PC-9 (cell line): ENCODE measurements around the gene YIPF6. TPM values are rescaled to one million over a fixed set of nuclear protein-coding genes. Genes with fewer than 3 reads are reported as not detected.

Experiments used
- BruUV-seq: library from RNA; stranded (reverse); fragments of 400-500 nt; replicated peaks from 2 replicates; lab custom pipeline; 2021; lab: Mats Ljungman, UMichigan
- CTCF ChIA-PET: fragments of 300-600 bp; sonication (Branson Sonifier 250); formaldehyde crosslinking; loops from one replicate; lab custom pipeline; 2022; ENCODE audit warnings: antibody characterized with exemption; lab: Charles Lee
- POLR2A ChIA-PET: fragments of 300-600 bp; sonication (Branson Sonifier 250); formaldehyde crosslinking; loops from one replicate; lab custom pipeline; 2022; ENCODE audit warnings: antibody characterized with exemption; ENCODE audit not compliant: unreplicated experiment; lab: Charles Lee
- DNase-seq, 2 experiments: peaks; one replicate each; pipeline versions ENCODE4 v3.0.0 to v3.0.0-alpha.2; 2015 to 2022; ENCODE audit warnings: mixed read lengths in 1 of 2
- H2AFZ ChIP-seq: fragments of 200-600 bp; sonication (generic); 2 replicates; pipeline ENCODE4 v1.8.1; 2017; ENCODE audit warnings: antibody characterized with exemption
- H3F3A ChIP-seq: fragments of 200-600 bp; sonication (generic); 2 replicates; pipeline ENCODE4 v1.8.1; 2017; ENCODE audit warnings: antibody characterized with exemption, mild to moderate bottlenecking, low read depth; ENCODE audit not compliant: insufficient read depth
- H3K27ac ChIP-seq: fragments of 200-600 bp; sonication (generic); 2 replicates; pipeline ENCODE4 v1.6.1; 2016; ENCODE audit warnings: mixed run types
- H3K27me3 ChIP-seq: fragments of 200-600 bp; sonication (generic); 2 replicates; pipeline ENCODE4 v1.6.1; 2016; ENCODE audit warnings: low read depth, mixed run types; ENCODE audit not compliant: insufficient read depth
- H3K36me3 ChIP-seq: fragments of 200-600 bp; sonication (generic); 2 replicates; pipeline ENCODE4 v1.6.1; 2016; ENCODE audit warnings: low read depth, mixed run types
- H3K4me1 ChIP-seq: fragments of 200-600 bp; sonication (generic); replicated peaks from 2 replicates; pipeline ENCODE4 v1.6.1; 2016; ENCODE audit warnings: mixed run types; ENCODE audit not compliant: insufficient read depth
- H3K4me2 ChIP-seq: fragments of 200-600 bp; sonication (generic); 2 replicates; pipeline ENCODE4 v1.6.1; 2017; ENCODE audit warnings: mixed run types
- H3K4me3 ChIP-seq: fragments of 200-600 bp; sonication (generic); 2 replicates; pipeline ENCODE4 v1.6.1; 2016; ENCODE audit warnings: mixed run types
- H3K79me2 ChIP-seq: fragments of 200-600 bp; sonication (generic); 2 replicates; pipeline ENCODE4 v1.6.1; 2017; ENCODE audit warnings: low read depth, mixed run types
- H3K9me2 ChIP-seq: fragments of 200-600 bp; sonication (generic); 2 replicates; pipeline ENCODE4 v1.8.1; 2017; ENCODE audit warnings: mild to moderate bottlenecking; ENCODE audit not compliant: insufficient read depth
- H3K9me3 ChIP-seq: fragments of 200-600 bp; sonication (generic); 2 replicates; pipeline ENCODE4 v1.8.1; 2016; ENCODE audit warnings: low read depth; ENCODE audit not compliant: insufficient read depth
- H4K20me1 ChIP-seq: fragments of 200-600 bp; sonication (generic); 2 replicates; pipeline ENCODE4 v1.8.1; 2017; ENCODE audit not compliant: insufficient read depth
- CTCF ChIP-seq: fragments of 200-600 bp; sonication (generic); conservative IDR thresholded peaks from 2 replicates; pipeline ENCODE4 v1.6.1; 2017; ENCODE audit warnings: mixed run types, antibody characterized with exemption, mild to moderate bottlenecking, moderate library complexity
- EZH2 ChIP-seq: fragments of 200-600 bp; sonication (generic); IDR thresholded peaks from 2 replicates; pipeline ENCODE4 v1.8.0; 2017; ENCODE audit warnings: antibody characterized with exemption, low read depth
- intact Hi-C: fragments of 100-400 bp; cut with micrococcal nuclease; formaldehyde crosslinking; loops from one replicate; pipeline ENCODE4 v1.10.0; 2022; ENCODE audit not compliant: unreplicated experiment
- total RNA-seq: library from RNA; stranded (reverse); gene quantifications from 2 replicates; pipeline ENCODE4 v1.2.3, GENCODE V29; 2021

YIPF6 gene
- total RNA-seq, 1 experiment from 2014 or later = 49.1 TPM

GRCh38 chrX:68487254-68487653, 11.6 kb upstream of the YIPF6 start:
- H3K27me3 ChIP-seq = no peaks in the 10 kb centered on the region
- H3K4me2 ChIP-seq = no peak overlapping the region
- intact Hi-C loops = no loop called here
- H3K27ac ChIP-seq = no peak overlapping the region
- H3K9me3 ChIP-seq = no peaks in the 10 kb centered on the region
- H3F3A ChIP-seq = no peaks in the 10 kb centered on the region
- no peaks in the 10 kb centered on the region for H3K4me1 ChIP-seq
- BruUV-seq = no TSS peak
- H4K20me1 ChIP-seq = no peaks in the 10 kb centered on the region
- POLR2A ChIA-PET = interaction anchor here (0.6 kb wide), 1 partner anchor 71 kb away, joined by 3 read pairs; no protein-coding TSS in a partner anchor
- no peak overlapping the region for H3K4me3 ChIP-seq
- no peaks in the 10 kb centered on the region for H3K36me3 ChIP-seq
- no peak for DNase-seq
- TF ChIP-seq CTCF = no peak
- TF ChIP-seq EZH2 = no peak
- no peak overlapping the region for H2AFZ ChIP-seq
- H3K79me2 ChIP-seq = no peaks in the 10 kb centered on the region
- CTCF ChIA-PET = no interaction called here
- H3K9me2 ChIP-seq = no peaks in the 10 kb centered on the region

GRCh38 chrX:68487924-68488323, 10.9 kb upstream of the YIPF6 start:
- CTCF ChIA-PET = no interaction called here
- no peak overlapping the region for H3K4me2 ChIP-seq

GRCh38 chrX:68488657-68489056, 10.2 kb upstream of the YIPF6 start:
- Histone ChIP-seq H3K4me3 (no peak overlapping the region), H3K36me3 (no peaks in the 10 kb centered on the region), H2AFZ (no peak overlapping the region), H3K4me1 (no peaks in the 10 kb centered on the region), H3F3A (no peaks in the 10 kb centered on the region), H3K9me3 (no peaks in the 10 kb centered on the region), H3K4me2 (no peak overlapping the region), H3K27me3 (no peaks in the 10 kb centered on the region), H3K79me2 (no peaks in the 10 kb centered on the region), H3K9me2 (no peaks in the 10 kb centered on the region), H3K27ac (no peak overlapping the region), H4K20me1 (no peaks in the 10 kb centered on the region)
- BruUV-seq = no TSS peak
- ChIA-PET POLR2A (interaction anchor here (0.6 kb wide), 2 partner anchors 72 to 237 kb away, joined by 3 to 4 read pairs; no protein-coding TSS in a partner anchor), CTCF (no interaction called here)
- no peak for TF ChIP-seq EZH2
- TF ChIP-seq CTCF = no peak
- no peak for DNase-seq
- intact Hi-C loops = no loop called here

More at GRCh38 chrX:68487924-68488323, 10.9 kb upstream of the YIPF6 start:
- H3K9me3 ChIP-seq = no peaks in the 10 kb centered on the region
- H4K20me1 ChIP-seq = no peaks in the 10 kb centered on the region
- no peaks in the 10 kb centered on the region for H3F3A ChIP-seq
- POLR2A ChIA-PET = no interaction called here
- no peak for TF ChIP-seq CTCF
- no peak for TF ChIP-seq EZH2
- no peak overlapping the region for H2AFZ ChIP-seq
- no peak overlapping the region for H3K4me3 ChIP-seq
- BruUV-seq = no TSS peak
- no peaks in the 10 kb centered on the region for H3K4me1 ChIP-seq
- no peaks in the 10 kb centered on the region for H3K79me2 ChIP-seq
- no peak for DNase-seq
- intact Hi-C loops = no loop called here
- H3K27ac ChIP-seq = no peak overlapping the region
- no peaks in the 10 kb centered on the region for H3K27me3 ChIP-seq
- H3K9me2 ChIP-seq = no peaks in the 10 kb centered on the region
- no peaks in the 10 kb centered on the region for H3K36me3 ChIP-seq
